HUES64 (cell line): ENCODE measurements around the gene VAX1.
"Not testable (repeated sequence)": the region's sequence is repeated elsewhere in the genome, so short reads cannot be mapped to it uniquely, and the experiment has no call there.

Source experiments
- H3K27ac ChIP-seq: 2 replicates; pipeline ENCODE4 v1.7.0; 2013; ENCODE audit warnings: low read depth, low read length, inconsistent platforms
- H3K27me3 ChIP-seq: 2 replicates; pipeline ENCODE4 v1.6.1; 2013; ENCODE audit warnings: mild to moderate bottlenecking, low read length; ENCODE audit not compliant: insufficient read depth
- H3K36me3 ChIP-seq: 2 replicates; pipeline ENCODE4 v1.6.1; 2013; ENCODE audit warnings: mild to moderate bottlenecking, low read length; ENCODE audit not compliant: insufficient read depth
- H3K4me1 ChIP-seq: 2 replicates; pipeline ENCODE4 v1.6.1; 2013; ENCODE audit warnings: mild to moderate bottlenecking, low read length, moderate library complexity; ENCODE audit not compliant: insufficient read depth
- H3K4me3 ChIP-seq: 2 replicates; pipeline ENCODE4 v1.5.1; 2013; ENCODE audit warnings: mild to moderate bottlenecking, low read length, moderate library complexity
- H3K9ac ChIP-seq: 2 replicates; pipeline ENCODE4 v1.6.1; 2013; ENCODE audit warnings: mild to moderate bottlenecking, low read depth, low read length
- H3K9me3 ChIP-seq: 2 replicates; pipeline ENCODE4 v1.6.1; 2013; ENCODE audit warnings: low read depth, low read length; ENCODE audit not compliant: insufficient read depth
- WGBS: fragments of 150-250, 120-280 bp; methylation state at CpG from one replicate; pipeline ENCODE4 v1.1.7; 2013; ENCODE audit warnings: missing lambda C conversion rate; 5-methylcytosine and 5-hydroxymethylcytosine counted together

Gene VAX1

DNA sequence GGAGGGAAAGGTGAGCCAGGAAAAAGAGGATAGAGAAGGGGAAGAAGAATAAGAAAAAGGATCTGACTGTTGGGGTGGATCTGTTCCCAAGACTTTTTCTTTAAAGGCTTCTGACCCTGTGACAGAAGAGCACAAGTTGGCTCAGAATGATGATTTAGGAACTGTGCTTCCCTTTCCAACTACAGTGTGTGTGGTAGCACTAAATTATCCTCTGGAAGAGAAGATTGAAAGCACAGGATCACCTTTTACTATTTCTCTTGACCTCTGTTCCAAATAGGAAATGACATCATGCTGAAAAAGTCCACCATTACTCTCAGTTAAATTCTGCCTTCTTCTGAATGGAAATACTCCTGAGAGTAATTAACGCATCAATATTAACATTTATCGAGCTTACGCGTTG is 47.2 kb downstream of the VAX1 start:
- Histone ChIP-seq H3K27me3 (peaks cover 3% of the 10 kb centered on the region; the same call in 1 of the 2 replicates), H3K27ac (no peak overlapping the region), H3K4me1 (peaks cover 24% of the 10 kb centered on the region), H3K4me3 (no peak overlapping the region), H3K9me3 (no peaks in the 10 kb centered on the region), H3K36me3 (no peaks in the 10 kb centered on the region), H3K9ac (no peak overlapping the region)
- whole genome bisulfite sequencing: 100% methylated on average over 4 of the region's 4 CpGs

- Histone ChIP-seq H3K4me1 (0 out of 2 replicates have a peak, but pooled peaks cover 4% of the 10 kb centered on the region), H3K36me3 (no peaks in the 10 kb centered on the region), H3K9me3 (peaks cover 5% of the 10 kb centered on the region; the same call in 1 of the 2 replicates), H3K27me3 (peaks cover 3% of the 10 kb centered on the region; the same call in 1 of the 2 replicates), H3K27ac (no peak overlapping the region), H3K4me3 (no peak overlapping the region), H3K9ac (no peak overlapping the region)
- WGBS: 100% methylated on average over 2 of the region's 3 CpGs
These were observed 50.5 kb downstream of the VAX1 start for GRCh38 chr10:117087521-117087920.

- no peak overlapping the region for H3K9ac ChIP-seq
- peaks cover 5% of the 10 kb centered on the region; the same call in 1 of the 2 replicates for H3K9me3 ChIP-seq
- WGBS: 100% methylated on average over 3 of the region's 3 CpGs
- no peak overlapping the region for H3K27ac ChIP-seq
- no peaks in the 10 kb centered on the region for H3K27me3 ChIP-seq
- H3K4me1 ChIP-seq: 0 out of 2 replicates have a peak, but pooled peaks cover 4% of the 10 kb centered on the region
- no peak overlapping the region for H3K4me3 ChIP-seq
- no peaks in the 10 kb centered on the region for H3K36me3 ChIP-seq
These were observed 51.5 kb downstream of the VAX1 start for GRCh38 chr10:117086546-117086945.

GRCh38 chr10:117084421-117085246 is 53.4 kb downstream of the VAX1 start:
- H3K9me3 ChIP-seq, H3K9ac ChIP-seq, H3K27me3 ChIP-seq, H3K36me3 ChIP-seq, H3K4me1 ChIP-seq, H3K27ac ChIP-seq: not testable (repeated sequence)
- 13% methylated on average over 26 of the region's 31 CpGs for WGBS
- peak overlapping the region; percentile 53 for H3K4me3 ChIP-seq
